HEK293 (cell line): ENCODE data around the gene PTCD1.
A peak's percentile ranks its signal among the peaks of the same experiment; 100 is the strongest.

Source experiments
- CTCF ChIA-PET: fragments of 350-600 bp; formaldehyde crosslinking; extraction: SDS; loops from one replicate; lab custom pipeline; 2021; ENCODE audit warnings: antibody characterized with exemption; lab: Yijun Ruan, JAX
- POLR2A ChIA-PET: fragments of 300-600 bp; formaldehyde crosslinking; extraction: SDS; loops from one replicate; lab custom pipeline; 2020; ENCODE audit warnings: antibody characterized with exemption, inconsistent platforms; lab: Yijun Ruan, JAX
- H3K27ac ChIP-seq: fragments of 200-500 bp; sonication (Bioruptor generic); 2 replicates; pipeline ENCODE4 v1.5.1; 2014; ENCODE audit warnings: low read depth, low read length, control low read depth, inconsistent platforms; ENCODE audit errors: extremely low read depth
- H3K36me3 ChIP-seq, 2 experiments: fragments of 200-500 bp in 1 of 2; sonication (Bioruptor generic) in 1 of 2; 1 replicate in 1 of 2; 2 replicates in 1 of 2; pipeline ENCODE4 v1.5.1; 2014 to 2017; ENCODE audit warnings: inconsistent platforms in 2 of 2, low read length in 2 of 2; ENCODE audit not compliant: control insufficient read depth in 2 of 2, insufficient read depth in 1 of 2
- H3K4me1 ChIP-seq: fragments of 200-500 bp; sonication (Bioruptor generic); 2 replicates; pipeline ENCODE4 v1.5.1; 2014; ENCODE audit warnings: mild to moderate bottlenecking, low read length, inconsistent platforms; ENCODE audit not compliant: control insufficient read depth, insufficient read depth
- H3K4me3 ChIP-seq: 2 replicates; pipeline ENCODE4 v1.5.1; 2011; ENCODE audit warnings: low read depth, mild to moderate bottlenecking, control low read depth, low read length, moderate library complexity
- H3K9me3 ChIP-seq: fragments of 200-500 bp; sonication (Bioruptor generic); 2 replicates; pipeline ENCODE4 v1.5.1; 2014; ENCODE audit warnings: low read depth, low read length, inconsistent platforms; ENCODE audit not compliant: control insufficient read depth, insufficient read depth
- ATF2 ChIP-seq: fragments of 450-650 bp; formaldehyde crosslinking; IDR thresholded peaks from 2 replicates; pipeline ENCODE4 v1.5.1; 2016; ENCODE audit warnings: missing biosample characterization, missing genetic modification characterization, low read depth
- BCL11B ChIP-seq: fragments of 450-650 bp; formaldehyde crosslinking; IDR thresholded peaks from 2 replicates; pipeline ENCODE4 v1.5.1; 2016; ENCODE audit warnings: low read depth, missing biosample characterization, missing genetic modification characterization
- HOXD13 ChIP-seq: sonication (generic); formaldehyde crosslinking; IDR thresholded peaks from 2 replicates; pipeline ENCODE4 v1.8.0; 2022; ENCODE audit warnings: missing genetic modification reagents, borderline replicate concordance
- PRDM10 ChIP-seq: fragments of 450-650 bp; formaldehyde crosslinking; IDR thresholded peaks from 2 replicates; pipeline ENCODE4 v1.5.1; 2016; ENCODE audit warnings: missing biosample characterization, missing genetic modification characterization
- REPIN1 ChIP-seq: fragments of 450-650 bp; formaldehyde crosslinking; IDR thresholded peaks from 2 replicates; pipeline ENCODE4 v1.5.1; 2017; ENCODE audit warnings: missing biosample characterization, missing genetic modification characterization, low read depth
- ZBTB1 ChIP-seq: fragments of 450-650 bp; formaldehyde crosslinking; IDR thresholded peaks from 2 replicates; pipeline ENCODE4 v1.5.1; 2016; ENCODE audit warnings: missing biosample characterization, missing genetic modification characterization
- ZFHX2 ChIP-seq: fragments of 450-650 bp; formaldehyde crosslinking; conservative IDR thresholded peaks from 2 replicates; pipeline ENCODE4 v1.5.1; 2016; ENCODE audit warnings: missing biosample characterization, missing genetic modification characterization
- ZFP41 ChIP-seq: fragments of 450-650 bp; formaldehyde crosslinking; IDR thresholded peaks from 2 replicates; pipeline ENCODE4 v1.5.1; 2016; ENCODE audit warnings: missing biosample characterization, missing genetic modification characterization, borderline replicate concordance
- ZFP69B ChIP-seq: fragments of 450-650 bp; formaldehyde crosslinking; IDR thresholded peaks from 2 replicates; pipeline ENCODE4 v1.5.1; 2016; ENCODE audit warnings: missing biosample characterization, missing genetic modification characterization
- ZNF132 ChIP-seq: fragments of 450-650 bp; formaldehyde crosslinking; IDR thresholded peaks from 2 replicates; pipeline ENCODE4 v1.5.1; 2017; ENCODE audit warnings: missing biosample characterization, missing genetic modification characterization, borderline replicate concordance
- ZNF174 ChIP-seq: fragments of 450-650 bp; formaldehyde crosslinking; IDR thresholded peaks from 2 replicates; pipeline ENCODE4 v1.5.0; 2017; ENCODE audit warnings: missing biosample characterization, mild to moderate bottlenecking, missing genetic modification characterization
- ZNF19 ChIP-seq: fragments of 450-650 bp; formaldehyde crosslinking; IDR thresholded peaks from 2 replicates; pipeline ENCODE4; 2016; ENCODE audit warnings: missing biosample characterization, missing genetic modification characterization, low read depth
- ZNF214 ChIP-seq: fragments of 450-650 bp; formaldehyde crosslinking; IDR thresholded peaks from 2 replicates; pipeline ENCODE4 v1.5.1; 2017; ENCODE audit warnings: missing biosample characterization, mild to moderate bottlenecking, missing genetic modification characterization, borderline replicate concordance
- ZNF266 ChIP-seq: fragments of 450-650 bp; formaldehyde crosslinking; IDR thresholded peaks from 2 replicates; pipeline ENCODE4 v1.5.1; 2016; ENCODE audit warnings: missing biosample characterization, missing genetic modification characterization, low read depth
- ZNF473 ChIP-seq: fragments of 450-650 bp; formaldehyde crosslinking; IDR thresholded peaks from 2 replicates; pipeline ENCODE4 v1.5.1; 2017; ENCODE audit warnings: missing biosample characterization, missing genetic modification characterization
- ZNF558 ChIP-seq: fragments of 450-650 bp; formaldehyde crosslinking; IDR thresholded peaks from 2 replicates; pipeline ENCODE4 v1.5.1; 2016; ENCODE audit warnings: missing biosample characterization, missing genetic modification characterization
- ZNF596 ChIP-seq: fragments of 450-650 bp; IDR thresholded peaks from 2 replicates; pipeline ENCODE4 v1.5.0; 2018; ENCODE audit warnings: missing biosample characterization, mild to moderate bottlenecking, missing genetic modification characterization, moderate library complexity
- ZNF600 ChIP-seq: fragments of 450-650 bp; formaldehyde crosslinking; IDR thresholded peaks from 2 replicates; pipeline ENCODE4 v1.5.1; 2016; ENCODE audit warnings: missing biosample characterization, missing genetic modification characterization
- TF ChIP-seq, protein P1 (sequence below): fragments of 450-650 bp; formaldehyde crosslinking; IDR thresholded peaks from 2 replicates; pipeline ENCODE4 v1.5.1; 2016; ENCODE audit warnings: missing biosample characterization, missing genetic modification characterization
- TF ChIP-seq, protein P2 (sequence below): fragments of 450-650 bp; formaldehyde crosslinking; conservative IDR thresholded peaks from 2 replicates; pipeline ENCODE4 v1.5.1; 2016; ENCODE audit warnings: low read depth, missing biosample characterization, missing genetic modification characterization
- TF ChIP-seq, protein P3 (sequence below): fragments of 450-650 bp; formaldehyde crosslinking; IDR thresholded peaks from 2 replicates; pipeline ENCODE4 v1.5.1; 2016; ENCODE audit warnings: missing biosample characterization, missing genetic modification characterization, low read depth

Gene PTCD1

GRCh38 chr7:99440195-99440594 lies 1.6 kb upstream of the PTCD1 start (continued):
- TF ChIP-seq PRDM10, result no peak
- TF ChIP-seq, protein P1, sequence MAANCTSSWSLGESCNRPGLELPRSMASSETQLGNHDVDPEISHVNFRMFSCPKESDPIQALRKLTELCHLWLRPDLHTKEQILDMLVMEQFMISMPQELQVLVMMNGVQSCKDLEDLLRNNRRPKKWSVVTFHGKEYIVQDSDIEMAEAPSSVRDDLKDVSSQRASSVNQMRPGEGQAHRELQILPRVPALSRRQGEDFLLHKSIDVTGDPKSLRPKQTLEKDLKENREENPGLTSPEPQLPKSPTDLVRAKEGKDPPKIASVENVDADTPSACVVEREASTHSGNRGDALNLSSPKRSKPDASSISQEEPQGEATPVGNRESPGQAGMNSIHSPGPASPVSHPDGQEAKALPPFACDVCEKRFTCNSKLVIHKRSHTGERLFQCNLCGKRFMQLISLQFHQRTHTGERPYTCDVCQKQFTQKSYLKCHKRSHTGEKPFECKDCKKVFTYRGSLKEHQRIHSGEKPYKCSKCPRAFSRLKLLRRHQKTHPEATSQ (tag by site-specific recombination), result no peak
- peak; percentile 80 for TF ChIP-seq ZFHX2 (tag by site-specific recombination)

DNA sequence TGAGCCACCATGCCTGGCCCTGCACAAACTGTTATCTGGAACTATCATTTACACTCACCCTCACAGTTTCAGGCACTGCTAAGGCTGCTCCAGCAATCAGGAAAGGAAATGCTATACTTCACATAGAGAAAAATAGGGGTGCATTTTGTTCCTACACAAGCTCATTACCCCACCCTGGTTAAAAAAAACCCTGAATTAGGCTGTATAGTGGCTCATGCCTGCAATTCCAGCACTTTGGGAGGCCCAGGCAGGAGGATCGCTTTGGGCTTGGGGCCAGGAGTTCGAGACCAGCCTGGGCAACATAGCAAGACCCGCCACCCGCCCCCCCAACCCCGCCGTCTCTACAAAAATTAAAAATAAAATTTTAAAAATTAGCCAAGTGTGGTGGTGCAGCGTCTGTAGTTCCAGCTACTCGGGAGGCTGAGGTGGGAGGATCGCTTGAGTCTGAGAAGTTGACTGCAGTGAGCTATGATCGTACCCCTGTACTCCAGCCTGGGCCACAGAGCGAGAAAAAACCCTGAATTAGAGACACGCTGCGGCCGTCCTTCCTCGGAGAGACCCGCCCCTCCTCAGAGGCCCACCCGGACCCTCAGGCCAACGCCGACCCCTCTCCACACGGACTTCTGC lies 539 bp downstream of the PTCD1 start:
- CTCF ChIA-PET, result no interaction called here
- POLR2A ChIA-PET, result interaction anchor here (0.6 to 2.4 kb wide), 12 partner anchors 8 to 179 kb away, joined by 3 to 20 read pairs (median 5); partner anchors contain the start of genes BUD31, PDAP1, ZKSCAN5 and ZNF394
- peak overlapping the region; percentile 91; the same call in 1 of the 2 replicates for H3K27ac ChIP-seq
- TF ChIP-seq ZNF19 (tag by site-specific recombination) (no peak), ZNF132 (tag by site-specific recombination) (no peak), ZNF596 (no peak), HOXD13 (no peak), ZNF174 (tag by site-specific recombination) (no peak), ZNF558 (tag by site-specific recombination) (no peak), ZNF214 (no peak), ZFP69B (0 out of 2 replicates have a peak, but pooled peaks have one; percentile 42), ZNF473 (no peak), ZNF600 (tag by site-specific recombination) (0 out of 2 replicates have a peak, but pooled peaks have one; percentile 7), ATF2 (no peak), REPIN1 (tag by site-specific recombination) (0 out of 2 replicates have a peak, but pooled peaks have one; percentile 30), BCL11B (tag by site-specific recombination) (no peak), ZNF266 (tag by site-specific recombination) (no peak), ZBTB1 (tag by site-specific recombination) (no peak), ZFP41 (tag by site-specific recombination) (no peak)
- TF ChIP-seq, protein P2, sequence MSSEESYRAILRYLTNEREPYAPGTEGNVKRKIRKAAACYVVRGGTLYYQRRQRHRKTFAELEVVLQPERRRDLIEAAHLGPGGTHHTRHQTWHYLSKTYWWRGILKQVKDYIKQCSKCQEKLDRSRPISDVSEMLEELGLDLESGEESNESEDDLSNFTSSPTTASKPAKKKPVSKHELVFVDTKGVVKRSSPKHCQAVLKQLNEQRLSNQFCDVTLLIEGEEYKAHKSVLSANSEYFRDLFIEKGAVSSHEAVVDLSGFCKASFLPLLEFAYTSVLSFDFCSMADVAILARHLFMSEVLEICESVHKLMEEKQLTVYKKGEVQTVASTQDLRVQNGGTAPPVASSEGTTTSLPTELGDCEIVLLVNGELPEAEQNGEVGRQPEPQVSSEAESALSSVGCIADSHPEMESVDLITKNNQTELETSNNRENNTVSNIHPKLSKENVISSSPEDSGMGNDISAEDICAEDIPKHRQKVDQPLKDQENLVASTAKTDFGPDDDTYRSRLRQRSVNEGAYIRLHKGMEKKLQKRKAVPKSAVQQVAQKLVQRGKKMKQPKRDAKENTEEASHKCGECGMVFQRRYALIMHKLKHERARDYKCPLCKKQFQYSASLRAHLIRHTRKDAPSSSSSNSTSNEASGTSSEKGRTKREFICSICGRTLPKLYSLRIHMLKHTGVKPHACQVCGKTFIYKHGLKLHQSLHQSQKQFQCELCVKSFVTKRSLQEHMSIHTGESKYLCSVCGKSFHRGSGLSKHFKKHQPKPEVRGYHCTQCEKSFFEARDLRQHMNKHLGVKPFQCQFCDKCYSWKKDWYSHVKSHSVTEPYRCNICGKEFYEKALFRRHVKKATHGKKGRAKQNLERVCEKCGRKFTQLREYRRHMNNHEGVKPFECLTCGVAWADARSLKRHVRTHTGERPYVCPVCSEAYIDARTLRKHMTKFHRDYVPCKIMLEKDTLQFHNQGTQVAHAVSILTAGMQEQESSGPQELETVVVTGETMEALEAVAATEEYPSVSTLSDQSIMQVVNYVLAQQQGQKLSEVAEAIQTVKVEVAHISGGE (tag by site-specific recombination), result no peak
- TF ChIP-seq, protein P3, sequence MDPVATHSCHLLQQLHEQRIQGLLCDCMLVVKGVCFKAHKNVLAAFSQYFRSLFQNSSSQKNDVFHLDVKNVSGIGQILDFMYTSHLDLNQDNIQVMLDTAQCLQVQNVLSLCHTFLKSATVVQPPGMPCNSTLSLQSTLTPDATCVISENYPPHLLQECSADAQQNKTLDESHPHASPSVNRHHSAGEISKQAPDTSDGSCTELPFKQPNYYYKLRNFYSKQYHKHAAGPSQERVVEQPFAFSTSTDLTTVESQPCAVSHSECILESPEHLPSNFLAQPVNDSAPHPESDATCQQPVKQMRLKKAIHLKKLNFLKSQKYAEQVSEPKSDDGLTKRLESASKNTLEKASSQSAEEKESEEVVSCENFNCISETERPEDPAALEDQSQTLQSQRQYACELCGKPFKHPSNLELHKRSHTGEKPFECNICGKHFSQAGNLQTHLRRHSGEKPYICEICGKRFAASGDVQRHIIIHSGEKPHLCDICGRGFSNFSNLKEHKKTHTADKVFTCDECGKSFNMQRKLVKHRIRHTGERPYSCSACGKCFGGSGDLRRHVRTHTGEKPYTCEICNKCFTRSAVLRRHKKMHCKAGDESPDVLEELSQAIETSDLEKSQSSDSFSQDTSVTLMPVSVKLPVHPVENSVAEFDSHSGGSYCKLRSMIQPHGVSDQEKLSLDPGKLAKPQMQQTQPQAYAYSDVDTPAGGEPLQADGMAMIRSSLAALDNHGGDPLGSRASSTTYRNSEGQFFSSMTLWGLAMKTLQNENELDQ (tag by site-specific recombination), result no peak

More for the DNA sequence above, 539 bp downstream of the PTCD1 start:
- Histone ChIP-seq H3K4me1 (peaks cover 9% of the 10 kb centered on the region), H3K36me3 (peaks cover 41 to 44% of the 10 kb centered on the region in 2 experiments), H3K4me3 (peak overlapping the region; percentile 91), H3K9me3 (no peaks in the 10 kb centered on the region)
